Stimulated activated CD8-positive, alpha-beta memory T cell treated with anti-CD3 and anti-CD28 coated beads, Interleukin-2, amount 100 ng/mL, for 48 hours (primary cell): ENCODE measurements around the gene SMAD3.

Experiments
- DNase-seq, 2 donors: peaks; one replicate each; pipeline ENCODE4 v3.0.0-alpha.2; 2020; ENCODE audit warnings: low read depth in 2 of 2

Gene SMAD3

DNA sequence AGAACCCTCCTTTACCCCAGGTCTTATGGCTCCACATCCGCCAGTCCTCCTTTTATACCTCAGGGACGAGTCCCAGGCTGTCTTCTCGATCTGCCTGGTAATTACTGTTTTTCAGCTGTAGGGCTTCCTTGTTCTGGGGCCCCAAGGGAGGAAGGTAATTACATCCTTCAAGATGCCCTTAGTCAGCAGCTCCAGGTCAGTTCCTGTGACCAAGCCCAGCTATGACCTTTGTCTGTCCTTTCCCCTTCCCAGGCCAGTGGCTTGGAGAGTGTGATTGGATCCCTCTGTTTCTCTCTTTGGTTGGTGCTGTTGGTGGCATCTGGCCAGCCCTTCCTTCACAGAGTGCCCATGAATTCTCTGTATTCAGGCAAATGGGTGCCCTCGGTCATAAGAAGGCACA is 96.5 kb downstream of the SMAD3 start:
- DNase-seq = no peak

DNA sequence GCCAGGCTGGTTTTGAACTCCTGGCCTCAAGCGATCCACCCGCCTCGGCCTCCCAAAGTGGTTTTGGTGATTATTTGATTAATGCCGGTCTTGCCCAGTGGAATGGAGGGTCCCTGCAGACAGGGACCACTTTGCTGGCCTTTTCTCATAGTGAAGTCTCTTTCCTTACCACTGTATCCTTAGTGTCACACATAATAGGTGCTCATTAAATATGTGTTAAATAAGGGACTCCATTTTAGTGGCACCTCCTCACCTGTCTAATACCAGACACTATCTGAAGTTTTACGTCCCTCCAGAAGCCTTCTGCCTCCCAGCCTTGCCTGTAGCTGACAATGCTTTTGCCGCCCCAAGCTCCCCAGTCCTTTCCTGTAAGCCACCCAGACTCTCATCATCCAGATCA is 97.8 kb downstream of the SMAD3 start:
- no peak for DNase-seq

DNA sequence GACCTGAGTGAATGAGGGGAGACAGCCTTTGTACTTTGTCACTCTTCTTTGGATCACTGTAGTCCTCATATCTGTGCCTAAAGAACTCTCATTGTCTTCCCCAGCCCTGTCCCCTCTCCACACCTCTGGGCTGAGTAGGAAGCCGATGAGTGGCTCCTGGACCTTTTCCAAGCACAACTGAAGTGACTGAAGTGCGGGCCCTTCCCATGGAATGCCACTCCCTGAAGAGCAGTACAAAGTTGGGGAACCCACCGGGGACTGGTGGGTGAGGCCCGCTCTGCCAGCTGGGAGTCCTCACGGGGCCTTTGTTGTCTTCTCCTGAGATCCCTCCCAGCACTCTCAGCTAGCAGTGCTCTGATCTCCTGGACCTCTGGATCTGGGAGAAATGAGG is 99.0 kb downstream of the SMAD3 start:
- no peak for DNase-seq

DNA sequence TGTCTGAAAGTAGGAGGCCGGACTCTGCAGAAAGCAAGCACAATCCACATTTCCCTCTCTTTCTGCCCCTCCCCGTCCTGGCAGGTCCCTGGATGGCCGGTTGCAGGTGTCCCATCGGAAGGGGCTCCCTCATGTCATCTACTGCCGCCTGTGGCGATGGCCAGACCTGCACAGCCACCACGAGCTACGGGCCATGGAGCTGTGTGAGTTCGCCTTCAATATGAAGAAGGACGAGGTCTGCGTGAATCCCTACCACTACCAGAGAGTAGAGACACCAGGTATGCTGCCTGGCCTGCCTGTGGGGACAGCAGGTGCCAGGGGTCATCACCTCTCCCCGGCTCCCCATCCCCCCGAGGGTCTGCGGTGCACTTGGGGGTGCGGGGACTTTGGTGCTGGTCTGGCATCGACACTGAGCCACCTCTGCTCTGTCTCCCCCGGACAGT is 99.4 kb downstream of the SMAD3 start:
- no peak for DNase-seq

DNA sequence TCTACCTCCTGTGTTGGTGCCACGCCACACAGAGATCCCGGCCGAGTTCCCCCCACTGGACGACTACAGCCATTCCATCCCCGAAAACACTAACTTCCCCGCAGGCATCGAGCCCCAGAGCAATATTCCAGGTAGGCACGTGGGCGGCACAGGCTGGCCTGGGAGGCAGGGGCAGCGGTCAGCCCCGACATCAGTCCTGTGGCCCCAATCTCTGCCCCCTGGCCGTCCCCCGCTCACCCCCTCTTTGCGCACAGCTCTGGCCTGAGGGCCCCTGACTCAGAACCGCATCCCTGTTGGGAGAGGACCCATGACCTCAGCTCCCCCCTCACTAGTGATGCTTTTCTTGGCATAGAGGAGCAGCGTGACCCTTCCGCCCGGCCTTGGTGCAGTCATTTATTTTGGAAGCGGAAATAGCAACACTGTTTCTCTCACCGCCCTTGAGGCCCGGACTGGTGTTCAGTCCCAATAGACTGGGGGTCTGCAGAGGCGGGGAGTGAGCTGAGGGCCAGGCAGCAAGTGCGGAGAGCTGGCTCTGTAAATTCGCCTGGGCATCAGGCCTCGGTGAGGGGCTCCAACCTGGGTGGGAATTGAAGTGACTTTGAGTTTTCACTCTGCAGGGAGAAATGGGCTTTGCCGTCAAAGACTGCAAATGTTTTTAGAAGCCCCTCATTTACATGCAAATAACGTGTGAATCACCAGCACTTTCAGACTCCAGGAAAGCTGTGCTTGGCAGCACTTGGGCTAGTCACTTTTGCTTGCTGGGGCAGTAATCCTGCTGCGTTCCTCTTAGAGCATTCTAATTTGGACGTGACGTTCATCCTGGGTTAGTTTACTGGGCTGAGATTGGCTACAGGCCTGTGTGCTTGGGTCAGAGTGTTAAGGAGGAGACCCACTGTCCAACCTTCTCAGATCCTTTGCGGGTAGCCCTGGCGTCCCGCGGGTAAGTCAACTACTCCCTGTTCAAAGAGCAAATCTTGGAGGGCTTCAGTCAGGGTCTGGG is 100.2 kb downstream of the SMAD3 start:
- DNase-seq = no peak

DNA sequence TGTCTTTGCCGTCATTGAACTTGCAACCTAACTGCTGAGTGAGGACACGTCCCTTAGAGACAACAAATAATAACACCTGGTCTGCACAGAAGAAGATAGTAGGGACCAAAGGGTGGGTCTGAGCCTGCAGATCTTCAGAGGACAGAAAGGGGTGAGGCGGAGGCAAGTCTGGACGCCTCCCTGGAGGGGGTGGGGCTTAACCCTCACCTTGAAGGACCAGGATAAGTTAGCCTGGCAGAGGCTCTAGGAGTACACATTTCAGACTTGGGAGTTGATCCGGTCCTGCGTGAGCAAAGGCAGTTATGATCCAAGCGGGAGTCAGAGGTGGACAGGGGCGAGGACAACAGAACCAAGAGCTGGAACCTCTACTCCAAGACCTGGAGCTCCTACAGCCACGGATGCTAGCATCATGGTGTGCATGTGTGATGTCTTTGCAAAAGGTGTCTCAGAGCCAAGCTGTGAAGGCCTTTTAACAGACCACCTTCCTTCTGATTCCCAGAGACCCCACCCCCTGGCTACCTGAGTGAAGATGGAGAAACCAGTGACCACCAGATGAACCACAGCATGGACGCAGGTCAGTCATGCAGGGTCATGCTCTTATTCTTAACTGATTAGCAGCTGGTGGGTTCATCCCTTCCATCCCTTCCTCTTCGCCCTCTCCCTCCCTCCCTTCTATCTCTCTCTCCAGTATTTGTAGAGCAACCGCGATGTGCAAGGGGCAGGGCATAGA is 101.0 kb downstream of the SMAD3 start:
- no peak for DNase-seq

DNA sequence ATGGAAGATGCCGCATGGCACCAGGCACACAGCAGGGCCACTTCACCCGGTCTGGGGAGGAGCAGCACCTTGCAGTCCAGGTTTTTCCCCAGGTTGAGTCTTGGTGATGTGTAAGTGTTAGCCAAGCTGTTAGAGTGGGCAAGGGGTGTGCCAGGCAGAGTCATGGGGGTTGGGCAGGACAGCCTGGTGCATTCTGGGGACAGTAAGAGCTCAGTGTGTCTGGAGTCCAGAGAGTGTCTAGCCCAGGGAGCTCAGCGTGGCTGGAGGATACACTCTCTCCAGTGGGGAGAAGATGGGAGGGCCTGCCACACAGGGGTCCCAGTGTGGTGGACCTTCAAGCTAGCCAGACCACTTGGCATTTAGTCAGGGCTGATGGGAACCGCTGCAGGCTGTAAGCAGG is 101.7 kb downstream of the SMAD3 start:
- DNase-seq = no peak

DNA sequence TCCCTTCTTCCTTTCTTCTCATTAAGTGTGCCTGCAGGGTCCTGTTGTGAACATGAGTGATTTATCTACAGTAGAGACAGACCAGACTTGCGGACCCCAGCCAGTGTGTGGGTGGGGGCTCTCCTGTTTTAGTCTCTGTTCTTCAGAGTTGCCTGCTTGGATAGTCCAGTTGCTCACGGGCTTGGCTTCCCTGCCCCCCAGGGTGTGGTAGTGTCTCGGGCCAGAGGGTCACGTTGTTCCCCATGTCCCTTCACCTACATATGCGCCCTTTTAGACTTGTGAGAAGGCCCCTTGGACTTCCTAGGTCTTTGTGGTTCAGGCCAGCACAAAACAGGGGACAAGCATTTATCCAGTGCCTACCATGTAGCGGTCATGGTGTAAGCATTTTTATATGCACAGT is 103.3 kb downstream of the SMAD3 start:
- DNase-seq = no peak

DNA sequence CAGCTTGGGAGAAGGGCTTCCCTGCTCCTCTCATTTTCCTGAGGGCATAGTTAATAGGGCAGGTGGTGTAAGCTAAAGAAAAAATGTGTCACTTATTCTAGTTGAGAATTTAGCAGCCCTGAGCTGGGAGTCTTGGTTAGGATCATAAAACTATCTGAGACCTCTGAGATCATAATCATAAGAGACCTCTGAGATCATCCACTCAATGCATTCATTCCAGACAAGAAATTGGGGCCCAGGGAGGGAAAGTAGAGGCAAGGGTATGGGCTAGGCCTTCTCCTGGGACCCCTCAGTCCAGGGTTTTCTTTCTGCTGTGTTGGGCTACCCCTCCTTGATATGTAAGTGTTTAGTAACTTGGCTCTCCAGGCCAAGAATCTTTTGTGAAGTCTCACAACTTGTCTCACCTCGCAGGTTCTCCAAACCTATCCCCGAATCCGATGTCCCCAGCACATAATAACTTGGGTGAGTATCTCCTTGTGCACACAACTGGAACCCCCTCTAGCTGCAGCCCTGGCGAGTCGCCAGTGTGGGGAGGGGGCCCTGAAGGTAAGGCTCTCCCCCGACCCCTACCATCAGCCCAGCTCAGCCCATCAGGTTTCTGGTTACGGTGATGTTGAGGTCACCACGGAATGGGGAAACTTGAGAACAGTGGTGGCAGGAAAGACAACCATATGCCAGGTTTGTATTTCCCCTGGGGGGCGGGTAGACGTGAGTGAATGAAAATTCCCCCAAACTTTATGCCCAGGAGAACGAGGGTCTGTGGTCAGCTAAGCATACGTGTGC is 104.9 kb downstream of the SMAD3 start:
- DNase-seq = no peak

DNA sequence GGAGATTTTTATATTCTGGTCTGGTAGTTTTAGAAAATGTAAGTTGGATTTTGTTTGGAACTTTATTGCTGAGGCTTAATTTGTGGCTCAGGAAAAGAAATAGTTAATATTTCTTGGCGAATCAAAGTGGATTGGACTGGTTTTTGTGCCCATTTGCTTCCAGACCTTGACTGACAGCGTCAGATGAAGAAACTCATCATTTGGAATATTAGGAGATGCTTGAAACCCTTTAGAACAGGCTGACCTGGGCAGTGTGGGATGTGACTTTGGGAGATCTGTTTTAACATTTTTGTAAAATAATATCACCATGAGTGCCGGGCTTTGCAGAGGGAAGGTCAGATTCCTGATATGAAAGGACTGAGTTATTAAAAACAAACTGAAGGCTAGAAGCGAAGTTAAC is 106.1 kb downstream of the SMAD3 start:
- no peak for DNase-seq

DNA sequence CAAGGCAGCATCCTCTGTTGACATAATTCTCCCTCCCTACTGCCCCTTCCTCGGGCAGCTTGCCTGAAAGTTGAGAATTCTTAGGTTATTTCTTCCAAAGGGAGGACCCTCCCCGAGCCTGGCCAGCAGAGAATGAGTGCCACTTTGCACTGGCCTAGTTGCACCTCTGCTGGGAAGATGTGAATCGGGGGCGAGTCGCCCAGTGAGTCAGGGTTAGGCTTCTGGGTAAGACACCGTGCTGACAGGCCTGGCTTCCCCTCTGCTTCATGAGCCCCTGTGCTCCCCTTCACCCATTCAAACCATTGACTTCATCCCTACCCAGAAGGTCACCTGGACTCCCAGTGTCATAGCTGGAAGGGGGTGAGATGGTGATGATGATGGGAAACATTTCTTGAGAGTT is 106.8 kb downstream of the SMAD3 start:
- DNase-seq = peak in 1 of 2 donors; percentile 37

DNA sequence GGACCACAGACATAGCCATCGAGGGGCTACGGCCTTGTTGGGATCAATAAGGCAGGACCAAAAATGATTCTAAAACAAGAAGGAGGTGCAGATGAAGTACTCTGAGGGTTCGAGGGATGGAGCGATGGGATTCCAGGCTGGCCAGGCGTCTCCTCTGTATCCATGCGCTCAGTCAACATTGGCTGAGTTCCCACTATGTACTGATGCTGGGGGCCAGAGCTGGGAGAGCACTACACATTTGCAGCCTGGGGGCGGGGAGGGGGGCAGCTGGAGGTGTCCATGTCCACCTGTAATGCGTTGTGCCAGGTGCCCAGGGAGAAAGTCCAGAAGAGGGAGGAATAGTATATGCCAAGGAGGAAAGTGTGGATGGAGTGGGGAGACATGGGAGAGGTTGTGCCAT is 107.6 kb downstream of the SMAD3 start:
- no peak for DNase-seq

DNA sequence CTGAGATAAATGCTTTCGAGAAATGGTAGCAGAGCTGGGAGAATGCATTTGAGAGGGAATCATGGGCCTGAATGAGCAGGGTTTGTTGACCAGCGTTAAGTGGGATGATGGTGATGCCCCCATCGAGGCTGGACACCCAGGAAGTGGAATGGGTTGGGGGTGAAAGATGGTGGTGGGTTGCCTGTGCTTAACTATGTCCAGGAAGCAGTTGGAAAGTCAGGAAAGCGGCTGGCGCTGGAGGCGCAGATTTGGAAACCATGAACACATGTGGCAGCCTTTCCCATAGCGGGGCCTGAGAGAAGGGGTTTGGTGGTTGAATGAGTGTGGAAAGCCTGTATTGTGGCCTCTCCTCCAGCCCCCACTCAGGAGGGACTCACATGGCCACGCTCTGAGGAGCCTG is 108.4 kb downstream of the SMAD3 start:
- DNase-seq = no peak

DNA sequence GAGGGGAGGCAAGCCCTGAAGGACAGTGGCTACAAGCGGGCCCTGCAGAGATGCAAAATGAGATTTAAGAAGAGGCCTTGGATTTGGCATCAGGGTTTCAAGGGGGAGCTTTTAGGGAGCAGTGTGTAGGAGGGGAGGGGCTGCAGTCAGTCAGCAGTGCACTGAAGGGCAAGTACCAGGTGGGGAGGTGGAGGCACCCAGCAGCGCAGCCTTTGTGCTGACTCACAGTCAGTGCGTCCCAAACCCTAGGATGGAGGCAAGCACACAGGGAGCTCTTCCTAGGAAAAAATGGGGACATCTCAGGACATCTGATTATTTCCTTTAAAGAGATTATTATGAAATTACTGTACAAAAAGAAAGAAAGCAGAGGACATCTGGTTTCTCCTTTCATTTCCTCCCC is 109.0 kb downstream of the SMAD3 start:
- no peak for DNase-seq

DNA sequence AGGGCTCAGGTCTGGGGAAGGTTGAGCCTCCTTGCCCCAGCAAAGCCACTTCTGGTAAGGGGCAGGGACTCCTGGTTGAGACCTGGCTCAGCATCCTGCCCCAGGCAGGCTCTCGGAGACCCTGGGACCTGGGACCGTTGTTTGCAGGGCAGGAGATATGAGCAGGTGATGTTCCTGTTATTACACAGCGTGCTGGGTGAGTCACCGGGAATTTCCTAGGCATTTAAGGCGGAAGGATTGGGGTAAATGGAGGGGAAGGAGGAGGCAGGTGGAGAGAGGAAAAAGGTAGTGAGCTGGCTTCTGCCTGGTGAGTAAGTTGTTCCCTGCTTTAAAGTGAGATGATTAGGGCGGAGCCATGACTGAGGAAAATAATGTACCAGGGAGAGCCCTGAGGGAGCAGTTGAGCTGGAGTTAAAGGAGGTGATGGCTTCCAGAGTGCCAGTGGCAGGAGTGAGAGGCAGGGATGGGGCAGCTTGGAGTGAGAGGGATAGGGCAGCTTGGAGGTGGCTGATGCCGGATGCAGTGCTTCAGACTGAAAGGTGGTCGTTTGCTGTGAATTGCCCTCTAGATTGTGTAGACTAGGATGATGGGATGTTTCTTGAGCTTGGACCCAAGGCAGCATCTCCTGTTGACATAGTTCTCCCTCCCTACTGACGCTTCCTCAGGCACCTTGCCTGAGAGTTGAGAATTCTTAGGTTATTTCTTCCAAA is 109.6 kb downstream of the SMAD3 start:
- DNase-seq = no peak

DNA sequence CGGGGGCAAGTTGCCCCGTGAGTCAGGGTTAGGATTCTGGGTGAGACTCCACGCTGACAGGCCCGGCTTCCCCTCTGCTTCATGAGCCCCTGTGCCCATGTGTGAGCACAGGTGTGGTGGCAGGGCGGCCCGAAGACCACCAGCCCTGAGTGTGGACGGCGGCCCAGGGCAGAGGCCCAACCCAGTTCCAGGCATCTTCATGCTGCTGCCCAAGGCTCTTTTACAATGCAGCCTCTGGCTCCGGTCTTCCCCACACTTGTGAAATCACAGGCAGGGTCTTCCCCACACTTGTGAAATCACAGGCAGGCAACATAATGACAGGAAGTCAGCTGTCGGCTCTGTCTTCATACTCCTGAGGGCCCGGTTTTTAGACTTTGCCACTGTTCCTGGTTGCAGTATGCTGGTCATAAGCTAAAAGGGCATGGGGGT is 110.3 kb downstream of the SMAD3 start:
- no peak for DNase-seq

DNA sequence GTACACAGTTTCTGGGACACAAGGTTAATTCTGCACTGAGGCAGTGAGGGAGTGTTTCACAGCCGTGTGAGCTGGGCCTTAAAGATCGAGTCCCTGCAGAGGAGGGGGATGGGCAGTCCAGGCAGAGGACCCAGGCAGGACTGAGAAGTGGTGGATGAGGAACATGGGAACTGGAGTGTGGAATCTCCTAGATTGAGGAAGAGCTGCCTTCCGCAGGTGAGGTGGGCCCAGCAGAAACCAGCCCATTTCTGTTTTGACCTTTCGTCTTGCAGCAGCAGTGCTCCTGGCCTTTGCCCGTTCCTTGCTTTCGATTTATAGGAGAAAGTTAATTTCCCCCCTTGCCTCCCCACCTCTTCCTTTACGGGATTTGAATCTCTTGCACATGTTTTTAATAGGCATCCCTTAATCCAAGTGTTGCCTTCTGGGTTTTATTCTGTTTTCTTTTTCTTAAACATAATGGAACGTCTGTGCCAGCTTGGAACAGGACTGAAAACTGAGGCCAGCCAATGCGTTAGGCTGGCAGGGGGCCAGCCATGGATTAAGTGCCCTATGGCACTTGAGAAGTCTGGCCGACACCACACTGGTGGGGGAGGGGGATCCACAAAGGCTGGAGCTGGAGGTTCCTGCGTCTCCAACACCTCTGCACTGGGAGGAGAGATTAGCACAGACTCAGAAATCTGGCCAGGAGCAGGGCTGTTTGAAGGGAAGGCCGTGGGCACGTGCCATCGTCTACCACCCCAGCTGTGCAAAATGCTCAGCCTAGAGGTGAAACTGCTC is 111.0 kb downstream of the SMAD3 start:
- no peak for DNase-seq

DNA sequence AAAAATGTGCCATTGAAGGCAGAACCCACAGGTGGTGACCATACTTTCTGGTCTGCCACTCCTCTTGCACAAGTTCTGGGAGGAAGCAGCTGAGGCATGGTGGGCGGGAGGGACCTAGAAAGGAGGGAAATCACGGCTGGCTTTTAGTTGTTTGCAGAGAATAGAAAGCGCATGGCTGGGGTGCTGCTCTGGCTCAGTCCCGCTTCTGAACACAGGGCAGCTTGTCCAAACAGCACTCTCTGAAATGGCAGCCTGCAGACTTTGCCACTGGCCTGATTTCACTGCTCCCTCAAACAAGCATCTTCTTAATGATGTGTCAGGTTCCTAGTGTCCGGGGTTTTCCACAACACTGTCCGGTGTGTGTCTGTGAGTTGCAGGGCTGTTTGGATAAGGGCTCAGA is 112.3 kb downstream of the SMAD3 start:
- DNase-seq = no peak

DNA sequence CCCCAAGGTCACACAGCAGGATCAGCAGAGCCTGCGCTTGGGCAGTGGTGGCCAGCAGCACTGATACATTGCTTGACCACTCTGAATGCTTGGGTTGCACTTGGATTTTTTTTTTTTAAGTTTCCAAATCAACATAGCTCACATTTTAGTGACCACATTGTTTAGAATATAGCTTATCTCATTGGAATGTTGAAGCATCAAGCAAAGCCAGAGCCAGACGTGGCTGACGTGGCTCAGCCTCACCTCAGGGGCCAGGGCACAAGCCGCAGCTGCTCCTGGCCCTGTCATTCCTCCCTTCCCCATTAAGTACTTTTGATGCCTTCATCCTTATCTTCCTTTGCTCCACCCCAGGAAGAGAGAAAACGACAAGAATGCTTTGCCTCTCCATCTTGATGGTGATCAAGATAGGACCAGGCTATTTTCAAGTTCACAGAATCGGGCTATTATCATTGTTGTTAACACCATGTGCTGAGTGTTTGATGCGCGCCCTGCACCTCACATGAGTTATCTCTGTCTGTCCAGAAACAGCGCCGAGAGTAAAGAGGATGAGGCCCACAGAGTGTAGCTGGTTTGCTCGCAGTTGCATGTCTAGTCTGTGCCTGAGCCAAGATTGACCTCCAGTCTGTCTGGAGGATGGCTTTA is 113.3 kb downstream of the SMAD3 start:
- DNase-seq = no peak

DNA sequence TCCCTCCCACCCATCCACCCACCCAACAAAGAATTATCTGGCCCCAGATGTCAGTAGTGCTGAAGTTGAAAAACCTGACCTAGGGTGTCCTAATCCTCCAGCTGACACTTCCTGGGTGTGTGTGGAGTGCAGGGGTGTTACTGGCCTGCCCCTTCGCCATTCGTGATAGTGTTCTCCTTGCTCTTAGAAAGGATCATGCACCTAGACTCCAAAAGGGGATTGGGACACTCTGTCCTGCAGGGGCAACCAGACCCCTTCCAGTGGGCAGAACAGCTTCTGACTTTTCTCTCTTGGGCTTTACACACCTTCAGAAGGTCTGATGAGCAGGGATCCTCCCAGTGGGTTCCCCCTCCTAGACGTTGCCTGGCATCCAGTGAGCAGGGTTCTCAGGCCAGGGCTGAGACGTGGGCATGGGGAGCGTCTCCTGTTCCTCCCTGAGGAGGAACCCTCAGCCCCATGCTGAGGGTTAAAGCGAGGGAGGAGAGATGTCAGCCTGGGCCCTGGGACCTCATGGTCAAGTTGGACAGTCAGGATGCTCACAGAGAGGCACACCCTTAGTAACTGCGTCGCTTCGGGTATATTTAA is 114.1 kb downstream of the SMAD3 start:
- no peak for DNase-seq
